ENCODE measurements around the gene TRABD. TPM values are rescaled to one million over a fixed set of nuclear protein-coding genes. Genes with fewer than 3 reads are reported as not detected.
"Not testable (repeated sequence)": the region's sequence is repeated elsewhere in the genome, so short reads cannot be mapped to it uniquely, and the experiment has no call there.

The TRABD gene
- total RNA-seq, 2 experiments from 2014 or later = 88.6 to 89.2 TPM

DNA sequence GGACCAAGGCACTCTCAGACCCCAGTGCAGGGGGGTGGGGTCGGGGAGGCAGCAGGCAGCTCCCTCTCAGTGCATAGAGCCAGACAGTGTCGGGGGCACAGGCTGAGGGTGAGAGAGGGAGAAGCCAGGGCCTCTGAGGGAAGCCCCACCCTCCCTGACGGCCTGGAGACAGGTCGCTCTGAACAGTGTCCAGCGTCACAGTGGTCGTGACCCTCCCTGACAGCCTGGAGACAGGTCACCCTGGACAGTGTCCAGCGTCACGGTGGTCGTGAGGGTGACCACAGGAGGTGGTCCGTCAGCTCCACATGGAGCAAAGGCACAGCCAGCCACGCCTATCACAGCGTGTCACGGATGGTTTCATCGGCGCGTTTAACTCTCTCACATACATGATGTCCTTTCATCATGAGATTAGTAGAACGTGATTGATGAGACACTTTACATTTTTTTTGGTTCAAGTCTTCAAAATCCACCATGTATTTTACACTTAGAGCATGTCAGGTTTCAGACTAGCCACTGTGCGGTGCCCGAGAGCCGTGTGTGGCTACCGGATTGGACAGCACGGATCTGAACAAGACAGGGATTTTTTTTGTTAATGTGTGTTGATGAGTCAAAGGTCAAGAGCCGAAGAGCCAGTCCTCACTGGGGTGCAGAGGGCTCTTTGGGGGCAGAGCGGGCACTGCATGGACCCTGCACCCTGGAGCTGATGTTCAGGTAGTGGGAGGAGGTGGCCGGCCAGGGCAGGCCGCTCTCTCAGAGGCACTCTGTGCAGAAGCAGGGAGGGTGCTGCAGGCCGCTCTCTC, 39.1 kb upstream of the TRABD start:
- H3K36me3 Mint-ChIP-seq = no peaks in the 10 kb centered on the region
- H3K27me3 Mint-ChIP-seq = peaks cover 6% of the 10 kb centered on the region
- intact Hi-C loops (cut with micrococcal nuclease) = loop anchor here (5.0 kb wide), 1 partner anchor 219 kb away; no protein-coding TSS in a partner anchor
- no peak overlapping the region for H3K4me3 Mint-ChIP-seq
- H3K27ac Mint-ChIP-seq = no peak overlapping the region
- DNase-seq = peak; percentile 20
- no peaks in the 10 kb centered on the region for H3K9me3 Mint-ChIP-seq
- ChIA-PET CTCF (interaction anchor here (0.5 kb wide), 1 partner anchor 183 kb away, joined by 4 read pairs; no protein-coding TSS in a partner anchor), POLR2A (no interaction called here)
- H3K4me1 Mint-ChIP-seq (ENCODE audit: low read depth) = peaks cover 4% of the 10 kb centered on the region

DNA sequence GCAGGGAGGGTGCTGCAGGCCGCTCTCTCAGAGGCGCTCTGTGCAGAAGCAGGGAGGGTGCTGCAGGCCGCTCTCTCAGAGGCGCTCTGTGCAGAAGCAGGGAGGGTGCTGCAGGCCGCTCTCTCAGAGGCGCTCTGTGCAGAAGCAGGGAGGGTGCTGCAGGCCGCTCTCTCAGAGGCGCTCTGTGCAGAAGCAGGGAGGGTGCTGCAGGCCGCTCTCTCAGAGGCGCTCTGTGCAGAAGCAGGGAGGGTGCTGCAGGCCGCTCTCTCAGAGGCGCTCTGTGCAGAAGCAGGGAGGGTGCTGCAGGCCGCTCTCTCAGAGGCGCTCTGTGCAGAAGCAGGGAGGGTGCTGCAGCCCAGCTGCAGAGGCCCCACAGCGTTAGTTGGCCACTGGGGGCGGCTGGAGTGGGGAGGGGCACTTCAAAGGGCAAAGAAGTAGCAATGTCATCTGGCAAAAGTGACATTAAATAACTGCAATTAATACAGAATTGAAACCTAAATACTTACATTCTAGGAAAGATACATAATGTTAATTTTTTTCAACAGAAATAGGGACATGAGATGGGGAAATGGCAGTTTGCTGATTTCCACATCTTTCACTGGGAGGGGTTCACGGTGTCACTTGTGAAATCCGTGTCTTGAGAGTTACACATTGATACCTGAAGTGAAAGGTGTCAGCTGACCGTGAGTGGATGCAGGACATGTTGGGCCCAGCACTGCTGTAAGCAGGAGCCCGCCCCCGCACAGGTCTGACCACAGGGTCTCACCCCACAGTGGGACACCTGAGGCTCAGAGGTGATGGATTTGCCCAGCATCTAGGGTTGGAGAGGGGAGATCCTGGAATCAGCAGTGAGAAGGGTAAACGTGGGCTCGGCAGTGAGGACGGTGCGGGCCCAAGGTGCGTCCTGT, 38.2 kb upstream of the TRABD start:
- CTCF ChIA-PET = interaction anchor here (0.5 to 3.3 kb wide), 5 partner anchors 64 to 182 kb away, joined by 4 to 23 read pairs (median 5); no protein-coding TSS in a partner anchor
- DNase-seq; H3K27ac Mint-ChIP-seq; H3K4me3 Mint-ChIP-seq; POLR2A ChIA-PET; H3K36me3 Mint-ChIP-seq; H3K9me3 Mint-ChIP-seq; H3K4me1 Mint-ChIP-seq (ENCODE audit: low read depth); H3K27me3 Mint-ChIP-seq: not testable (repeated sequence)
- intact Hi-C loops (cut with micrococcal nuclease) = loop anchor here (5.0 kb wide), 1 partner anchor 220 kb away; no protein-coding TSS in a partner anchor

DNA sequence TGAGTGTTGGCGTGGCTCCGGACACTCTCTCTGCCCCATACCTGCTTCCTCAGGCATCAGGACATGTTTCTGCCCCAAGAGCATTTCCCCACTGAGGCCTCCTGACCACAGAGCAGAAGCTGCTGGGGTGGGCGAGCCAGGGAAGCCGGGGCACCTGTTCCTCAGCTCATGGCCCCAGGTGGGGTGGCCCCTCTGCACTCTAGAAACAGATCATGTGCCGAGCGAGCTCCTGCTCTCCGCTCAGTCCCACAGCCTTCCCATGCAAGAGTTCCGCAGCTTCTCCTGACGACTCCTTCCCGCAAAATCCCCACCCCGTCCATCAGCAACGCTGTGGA, 37.6 kb upstream of the TRABD start:
- Mint-ChIP-seq H3K27ac (no peak overlapping the region), H3K36me3 (no peaks in the 10 kb centered on the region), H3K4me3 (no peak overlapping the region), H3K9me3 (no peaks in the 10 kb centered on the region), H3K27me3 (peaks cover 2% of the 10 kb centered on the region), H3K4me1 (ENCODE audit: low read depth) (peaks cover 4% of the 10 kb centered on the region)
- intact Hi-C loops (cut with micrococcal nuclease) = loop anchor here (5.0 kb wide), 1 partner anchor 221 kb away; no protein-coding TSS in a partner anchor
- DNase-seq = no peak
- ChIA-PET POLR2A (no interaction called here), CTCF (interaction anchor here (0.8 to 4.0 kb wide), 9 partner anchors 12 to 472 kb away, joined by 3 to 40 read pairs (median 5); no protein-coding TSS in a partner anchor)

DNA sequence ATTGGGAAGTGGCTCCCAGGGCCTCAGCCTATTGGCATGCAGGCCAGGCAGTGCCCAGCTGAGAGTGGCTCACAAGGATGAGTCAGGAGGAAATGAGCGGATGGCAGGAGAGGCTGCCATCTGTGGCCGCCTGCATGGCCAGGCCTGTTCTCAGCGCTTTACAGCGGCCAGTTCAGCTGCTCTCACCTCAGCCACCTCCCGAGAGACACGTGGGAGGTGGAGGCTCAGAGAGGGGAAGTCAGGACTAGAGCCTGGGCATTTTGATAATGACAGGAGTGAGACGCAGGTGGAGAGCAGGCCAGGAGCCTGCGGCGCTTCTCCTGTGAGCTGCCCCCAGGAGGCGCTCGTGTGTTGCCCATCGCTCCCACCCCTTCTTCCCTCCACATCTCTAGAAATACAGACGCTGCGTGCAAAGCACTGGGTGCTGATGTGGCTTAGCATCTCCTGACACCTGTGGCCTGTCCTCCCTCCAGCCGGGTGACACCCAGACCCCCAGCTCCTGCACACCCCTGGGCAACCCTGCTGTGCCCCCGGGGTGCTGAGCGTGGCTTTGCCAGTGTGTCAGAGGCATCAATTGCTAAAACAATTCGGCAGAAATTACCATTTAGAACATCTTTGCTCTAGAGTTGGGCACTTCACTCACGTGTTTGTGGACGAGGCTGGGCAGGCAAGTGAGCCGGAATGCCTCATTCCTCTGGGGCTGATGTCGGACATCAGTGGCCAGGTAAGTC, 36.6 kb upstream of the TRABD start:
- Mint-ChIP-seq H3K4me1 (ENCODE audit: low read depth) (peaks cover 4% of the 10 kb centered on the region), H3K9me3 (no peaks in the 10 kb centered on the region), H3K27ac (peak overlapping the region; percentile 51), H3K36me3 (no peaks in the 10 kb centered on the region), H3K4me3 (no peak overlapping the region), H3K27me3 (peaks cover 2% of the 10 kb centered on the region)
- peak; percentile 83 for DNase-seq
- ChIA-PET CTCF (interaction anchor here (0.7 to 4.0 kb wide), 17 partner anchors 13 to 471 kb away, joined by 3 to 40 read pairs (median 4); no protein-coding TSS in a partner anchor), POLR2A (no interaction called here)
- intact Hi-C loops (cut with micrococcal nuclease) = loop anchor here (1.0 to 5.0 kb wide), 2 partner anchors 60 to 222 kb away; no protein-coding TSS in a partner anchor

DNA sequence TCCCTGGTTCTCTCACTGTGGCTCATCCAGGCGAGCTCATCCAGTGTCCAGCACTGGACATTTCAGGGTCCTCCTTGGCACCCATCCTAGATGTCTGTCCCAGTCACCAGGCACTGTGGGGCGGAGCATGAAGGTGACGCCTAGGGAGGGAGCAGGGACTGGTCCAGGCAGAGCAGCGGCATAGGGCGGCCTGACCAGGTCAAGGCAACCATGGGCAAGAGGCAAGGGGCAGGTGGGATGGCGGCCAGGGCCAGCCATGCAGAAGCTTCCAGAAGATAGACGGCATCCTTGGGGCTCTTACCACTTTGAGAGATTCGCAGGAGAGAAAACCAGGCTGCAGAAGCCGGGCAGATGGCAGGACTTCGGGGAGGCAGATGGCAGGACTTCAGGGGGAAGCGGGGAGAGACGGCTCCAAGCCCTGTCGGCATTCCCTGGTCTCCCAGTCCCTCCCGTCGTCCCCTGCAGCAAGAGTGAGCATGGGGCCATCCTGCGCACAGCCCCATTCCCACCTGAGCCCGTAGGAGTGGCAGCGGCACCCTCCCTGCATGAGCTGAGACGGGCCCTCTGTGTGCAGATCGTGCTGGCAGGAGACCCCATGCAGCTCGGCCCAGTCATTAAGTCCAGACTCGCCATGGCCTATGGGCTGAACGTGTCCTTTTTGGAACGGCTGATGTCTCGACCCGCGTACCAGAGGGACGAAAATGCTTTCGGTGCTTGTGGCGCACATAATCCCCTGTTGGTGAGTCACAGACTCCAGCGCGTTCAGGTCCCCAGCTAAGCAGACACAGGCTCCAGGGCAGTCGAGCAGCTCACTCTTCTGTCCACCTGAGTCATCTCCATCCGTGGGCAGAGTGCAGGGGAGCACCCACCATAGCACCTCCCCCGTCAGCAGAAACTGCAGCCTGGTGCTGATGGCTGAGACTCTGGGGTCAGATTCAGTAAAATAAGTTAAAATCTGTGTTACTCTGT, 35.3 kb upstream of the TRABD start:
- H3K36me3 Mint-ChIP-seq = no peaks in the 10 kb centered on the region
- DNase-seq = no peak
- H3K27me3 Mint-ChIP-seq = peaks cover 2% of the 10 kb centered on the region
- ChIA-PET POLR2A (no interaction called here), CTCF (interaction anchor here (0.5 to 4.0 kb wide), 8 partner anchors 37 to 383 kb away, joined by 3 to 40 read pairs (median 4); no protein-coding TSS in a partner anchor)
- intact Hi-C loops (cut with micrococcal nuclease) = no loop called here
- no peak overlapping the region for H3K27ac Mint-ChIP-seq
- no peak overlapping the region for H3K4me3 Mint-ChIP-seq
- H3K4me1 Mint-ChIP-seq (ENCODE audit: low read depth) = peaks cover 4% of the 10 kb centered on the region
- no peaks in the 10 kb centered on the region for H3K9me3 Mint-ChIP-seq

DNA sequence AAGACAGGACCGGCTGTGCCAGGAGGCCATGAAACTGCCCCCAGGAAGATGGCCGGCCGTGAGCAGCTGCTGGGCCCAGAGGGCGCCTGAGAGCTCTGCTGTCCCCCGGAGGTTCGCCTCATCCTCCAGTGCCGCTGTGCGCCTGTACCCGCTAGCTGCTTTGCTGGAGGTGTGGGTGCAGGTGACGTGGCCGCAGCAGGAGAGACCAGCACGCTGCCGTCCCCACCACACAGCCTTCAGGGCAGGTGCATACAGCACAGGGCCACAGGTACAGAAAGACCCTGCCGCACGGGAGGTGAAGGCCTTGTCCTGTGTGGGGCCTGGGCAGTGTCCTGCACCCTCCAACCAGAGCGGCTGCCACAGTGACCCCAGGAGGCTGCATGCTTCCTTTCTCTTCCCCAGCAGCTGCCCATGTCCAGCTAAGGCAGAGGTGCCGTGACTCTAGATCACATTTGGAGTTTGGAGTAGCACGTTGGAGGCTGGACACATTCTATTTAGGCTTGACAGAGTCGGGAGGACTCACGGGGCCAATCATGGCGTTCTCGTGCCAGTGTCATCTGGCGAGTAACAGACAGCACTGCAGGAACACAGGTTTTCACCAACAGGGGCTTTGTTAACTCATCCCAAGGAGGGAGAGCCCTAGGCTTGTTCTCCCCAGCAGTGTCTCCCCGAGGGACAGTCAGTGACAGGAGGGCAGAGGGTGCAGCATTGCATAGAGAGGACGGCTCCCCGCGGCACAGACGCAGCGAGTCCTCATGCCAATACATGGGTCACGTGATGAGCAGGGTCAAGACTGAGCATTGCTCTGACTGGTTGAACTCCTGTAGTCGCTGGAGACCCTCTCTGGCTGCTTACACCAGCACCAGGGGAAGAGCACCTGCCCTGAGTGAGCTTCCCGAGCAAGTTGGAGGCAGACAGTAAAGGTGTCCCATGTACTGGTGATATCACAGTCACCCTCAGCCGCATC, 33.9 kb upstream of the TRABD start:
- ChIA-PET POLR2A (no interaction called here), CTCF (interaction anchor here (1.1 to 4.0 kb wide), 2 partner anchors 56 to 59 kb away, joined by 3 to 40 read pairs; no protein-coding TSS in a partner anchor)
- Mint-ChIP-seq H3K36me3 (no peaks in the 10 kb centered on the region), H3K27ac (no peak overlapping the region), H3K4me1 (ENCODE audit: low read depth) (peaks cover 4% of the 10 kb centered on the region), H3K27me3 (peaks cover 2% of the 10 kb centered on the region), H3K4me3 (no peak overlapping the region), H3K9me3 (no peaks in the 10 kb centered on the region)
- DNase-seq = no peak
- intact Hi-C loops (cut with micrococcal nuclease) = no loop called here

DNA sequence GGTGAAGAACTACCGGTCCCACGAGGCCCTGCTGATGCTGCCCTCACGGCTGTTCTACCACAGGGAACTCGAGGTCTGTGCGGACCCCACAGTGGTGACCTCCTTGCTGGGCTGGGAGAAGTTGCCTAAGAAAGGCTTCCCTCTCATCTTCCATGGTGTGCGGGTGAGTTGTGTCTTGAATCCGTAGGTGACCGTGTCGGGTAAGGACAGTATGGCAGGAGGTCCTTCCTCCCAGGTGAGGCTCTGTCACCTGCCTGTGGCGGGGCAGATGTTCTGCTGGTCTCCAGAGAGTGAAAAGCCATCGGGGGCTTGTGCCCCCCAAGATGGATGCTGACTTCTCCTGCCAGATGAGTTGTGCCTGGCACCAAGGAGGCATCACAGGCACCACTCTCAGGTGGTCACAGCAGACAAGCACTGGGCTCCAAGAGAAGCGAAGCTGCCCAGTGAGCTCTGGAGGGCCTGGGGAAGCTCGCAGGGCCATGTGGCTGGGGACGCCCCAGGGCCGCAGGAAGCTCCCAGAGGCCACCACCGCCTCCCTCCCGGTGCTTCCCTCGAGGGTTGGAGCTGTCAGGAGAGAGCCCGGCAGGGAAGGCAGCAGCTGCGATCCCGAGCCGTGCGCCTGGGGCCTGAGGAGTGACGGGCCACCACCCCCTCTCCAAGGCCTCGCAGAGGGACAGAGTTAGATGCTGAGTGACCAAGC, 32.5 kb upstream of the TRABD start:
- H3K4me1 Mint-ChIP-seq (ENCODE audit: low read depth) = peaks cover 4% of the 10 kb centered on the region
- no peaks in the 10 kb centered on the region for H3K36me3 Mint-ChIP-seq
- POLR2A ChIA-PET = no interaction called here
- no peaks in the 10 kb centered on the region for H3K9me3 Mint-ChIP-seq
- intact Hi-C loops (cut with micrococcal nuclease) = no loop called here
- DNase-seq = no peak
- CTCF ChIA-PET = no interaction called here
- H3K27ac Mint-ChIP-seq = no peak overlapping the region
- H3K4me3 Mint-ChIP-seq = no peak overlapping the region
- H3K27me3 Mint-ChIP-seq = peaks cover 3% of the 10 kb centered on the region

DNA sequence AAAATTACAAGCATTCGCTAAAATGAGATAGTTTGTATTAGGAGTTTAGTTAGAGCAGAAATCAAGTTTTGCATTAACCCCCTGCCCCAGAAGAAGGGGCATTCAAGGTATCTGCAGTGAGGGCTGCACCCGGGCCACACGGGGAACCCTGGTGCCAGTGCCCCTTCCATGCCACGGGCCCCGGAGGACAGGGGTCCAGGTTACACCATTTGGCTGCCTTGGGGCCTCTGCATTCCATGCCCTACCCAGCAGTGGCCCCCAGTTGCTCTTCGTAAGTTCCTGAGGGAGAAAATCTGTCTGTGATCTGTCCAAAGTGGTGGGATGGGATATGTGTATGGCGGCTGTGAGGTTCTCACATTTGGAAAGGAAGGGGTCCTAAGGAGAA, 32.0 kb upstream of the TRABD start:
- peaks cover 4% of the 10 kb centered on the region for H3K4me1 Mint-ChIP-seq (ENCODE audit: low read depth)
- no peak for DNase-seq
- CTCF ChIA-PET = no interaction called here

DNA sequence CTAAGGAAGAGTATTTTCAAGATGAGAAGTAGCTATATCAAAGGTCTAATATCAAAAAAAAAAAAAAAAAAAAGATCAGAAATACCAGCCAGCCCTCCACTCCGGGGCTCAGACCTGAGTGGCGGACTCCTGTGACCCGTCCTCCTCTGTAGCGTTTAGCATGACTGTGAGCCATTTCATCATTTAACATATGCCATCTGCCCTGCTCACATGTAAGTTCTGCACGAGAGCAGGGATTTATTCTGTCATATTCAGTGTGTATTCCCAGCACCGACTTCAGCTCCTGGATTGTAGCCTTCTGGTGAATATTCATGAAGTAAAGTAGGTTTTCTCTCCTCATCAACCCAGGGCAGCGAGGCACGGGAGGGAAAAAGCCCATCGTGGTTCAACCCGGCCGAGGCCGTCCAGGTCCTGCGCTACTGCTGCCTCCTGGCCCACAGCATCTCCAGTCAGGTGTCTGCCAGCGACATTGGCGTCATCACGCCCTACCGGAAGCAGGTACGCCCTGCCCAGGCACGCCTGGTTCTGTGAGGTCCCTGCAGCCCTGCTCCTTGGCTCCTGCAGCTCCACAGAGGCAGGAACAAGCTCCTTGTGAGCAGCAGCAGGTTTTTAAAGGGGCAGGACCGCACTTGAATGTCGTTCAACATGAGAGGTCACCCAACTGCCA, 27.9 kb upstream of the TRABD start:
- Mint-ChIP-seq H3K36me3 (no peaks in the 10 kb centered on the region), H3K27ac (no peak overlapping the region), H3K4me1 (ENCODE audit: low read depth) (no peaks in the 10 kb centered on the region), H3K27me3 (peaks cover 13% of the 10 kb centered on the region), H3K4me3 (no peak overlapping the region), H3K9me3 (no peaks in the 10 kb centered on the region)
- CTCF ChIA-PET = no interaction called here
- DNase-seq = no peak
- intact Hi-C loops (cut with micrococcal nuclease) = no loop called here
- POLR2A ChIA-PET = no interaction called here

More for the DNA sequence above, 32.0 kb upstream of the TRABD start:
- Mint-ChIP-seq H3K4me3 (no peak overlapping the region), H3K9me3 (no peaks in the 10 kb centered on the region), H3K27me3 (peaks cover 6% of the 10 kb centered on the region), H3K27ac (no peak overlapping the region), H3K36me3 (no peaks in the 10 kb centered on the region)
- intact Hi-C loops (cut with micrococcal nuclease) = no loop called here
- POLR2A ChIA-PET = no interaction called here
